ENCODE measurements around the gene MUC4.

DNA sequence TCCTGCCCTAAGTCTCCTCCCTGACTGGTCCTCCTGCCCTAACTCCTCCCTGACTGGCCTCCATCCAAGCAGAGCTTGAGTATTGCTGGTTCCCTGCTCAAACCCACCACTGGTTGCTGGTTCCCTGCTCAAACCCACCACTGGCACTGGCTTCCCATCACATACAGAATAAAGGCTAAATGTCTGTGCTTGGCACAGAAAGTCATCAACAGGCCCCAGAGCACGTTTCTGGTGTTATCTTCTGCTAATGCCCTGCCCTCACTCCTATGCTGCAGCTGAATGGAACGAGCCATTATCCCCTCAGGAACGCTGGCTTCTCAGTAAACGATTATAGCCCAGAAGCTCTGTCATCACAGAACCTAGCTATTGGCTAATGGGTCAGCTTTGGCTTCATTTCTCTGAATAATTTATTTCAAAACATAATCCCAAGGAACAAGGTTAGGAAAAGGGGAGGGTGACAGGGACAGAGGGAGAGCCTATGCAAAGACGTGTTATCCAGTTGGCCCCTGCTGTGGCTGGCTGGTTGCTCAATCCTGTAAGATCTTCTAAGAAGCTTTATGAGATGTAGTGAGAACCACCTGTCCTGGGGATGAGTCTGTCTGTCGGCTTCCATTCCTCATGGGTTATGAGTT is 97.2 kb downstream of the MUC4 start:
- TF ChIP-seq, protein P1, sequence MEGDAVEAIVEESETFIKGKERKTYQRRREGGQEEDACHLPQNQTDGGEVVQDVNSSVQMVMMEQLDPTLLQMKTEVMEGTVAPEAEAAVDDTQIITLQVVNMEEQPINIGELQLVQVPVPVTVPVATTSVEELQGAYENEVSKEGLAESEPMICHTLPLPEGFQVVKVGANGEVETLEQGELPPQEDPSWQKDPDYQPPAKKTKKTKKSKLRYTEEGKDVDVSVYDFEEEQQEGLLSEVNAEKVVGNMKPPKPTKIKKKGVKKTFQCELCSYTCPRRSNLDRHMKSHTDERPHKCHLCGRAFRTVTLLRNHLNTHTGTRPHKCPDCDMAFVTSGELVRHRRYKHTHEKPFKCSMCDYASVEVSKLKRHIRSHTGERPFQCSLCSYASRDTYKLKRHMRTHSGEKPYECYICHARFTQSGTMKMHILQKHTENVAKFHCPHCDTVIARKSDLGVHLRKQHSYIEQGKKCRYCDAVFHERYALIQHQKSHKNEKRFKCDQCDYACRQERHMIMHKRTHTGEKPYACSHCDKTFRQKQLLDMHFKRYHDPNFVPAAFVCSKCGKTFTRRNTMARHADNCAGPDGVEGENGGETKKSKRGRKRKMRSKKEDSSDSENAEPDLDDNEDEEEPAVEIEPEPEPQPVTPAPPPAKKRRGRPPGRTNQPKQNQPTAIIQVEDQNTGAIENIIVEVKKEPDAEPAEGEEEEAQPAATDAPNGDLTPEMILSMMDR (IDR thresholded peaks at IDR 0.05) = no peak
- no peak for TF ChIP-seq EP300 (IDR thresholded peaks at IDR 0.05)
